Peyer's patch (tissue), 4 donors: ENCODE measurements around the gene STAT4.

Source experiments
- CTCF ChIP-seq, 6 experiments: fragments of 450-650 bp in 4 of 6; fragments of 200-600 bp in 2 of 6; sonication (generic) in 1 of 6; IDR thresholded peaks; one replicate each; pipeline ENCODE4 v1.5.1; 2017 to 2019; ENCODE audit warnings: antibody characterized with exemption in 6 of 6, mild to moderate bottlenecking in 3 of 6, moderate library complexity in 1 of 6
- POLR2A ChIP-seq, 2 donors: fragments of 450-650 bp; IDR thresholded peaks; one replicate each; pipeline ENCODE4 v1.5.1; 2017; ENCODE audit warnings: antibody characterized with exemption in 2 of 2, mild to moderate bottlenecking in 2 of 2, moderate library complexity in 2 of 2

GRCh38 chr2:191050640-191050987 is 100.2 kb downstream of the STAT4 start:
- no peak for TF ChIP-seq CTCF (IDR thresholded peaks at IDR 0.05)
- no peak for TF ChIP-seq POLR2A (IDR thresholded peaks at IDR 0.05)
